Subcutaneous adipose tissue (tissue), 4 donors: ENCODE results near the gene RHOT2. TPM values are rescaled to one million over a fixed set of nuclear protein-coding genes. Genes with fewer than 3 reads are reported as not detected.

ENCODE experiments used
- total RNA-seq, 4 donors: library from RNA; depleted of rRNA; stranded (reverse); fragments of >200 nt; gene quantifications; one replicate each; pipeline ENCODE4 v1.1.0, GENCODE V29; 2016
- TF ChIP-seq, protein P1 (sequence below): fragments of 450-650 bp; IDR thresholded peaks from one replicate; pipeline ENCODE4 v1.5.1; 2016; ENCODE audit warnings: low read depth, mild to moderate bottlenecking, control low read depth, antibody characterized with exemption, moderate library complexity

The RHOT2 gene
- total RNA-seq, 4 donors from 2014 or later: 26.2 to 75.4 (median 37.8) TPM

DNA sequence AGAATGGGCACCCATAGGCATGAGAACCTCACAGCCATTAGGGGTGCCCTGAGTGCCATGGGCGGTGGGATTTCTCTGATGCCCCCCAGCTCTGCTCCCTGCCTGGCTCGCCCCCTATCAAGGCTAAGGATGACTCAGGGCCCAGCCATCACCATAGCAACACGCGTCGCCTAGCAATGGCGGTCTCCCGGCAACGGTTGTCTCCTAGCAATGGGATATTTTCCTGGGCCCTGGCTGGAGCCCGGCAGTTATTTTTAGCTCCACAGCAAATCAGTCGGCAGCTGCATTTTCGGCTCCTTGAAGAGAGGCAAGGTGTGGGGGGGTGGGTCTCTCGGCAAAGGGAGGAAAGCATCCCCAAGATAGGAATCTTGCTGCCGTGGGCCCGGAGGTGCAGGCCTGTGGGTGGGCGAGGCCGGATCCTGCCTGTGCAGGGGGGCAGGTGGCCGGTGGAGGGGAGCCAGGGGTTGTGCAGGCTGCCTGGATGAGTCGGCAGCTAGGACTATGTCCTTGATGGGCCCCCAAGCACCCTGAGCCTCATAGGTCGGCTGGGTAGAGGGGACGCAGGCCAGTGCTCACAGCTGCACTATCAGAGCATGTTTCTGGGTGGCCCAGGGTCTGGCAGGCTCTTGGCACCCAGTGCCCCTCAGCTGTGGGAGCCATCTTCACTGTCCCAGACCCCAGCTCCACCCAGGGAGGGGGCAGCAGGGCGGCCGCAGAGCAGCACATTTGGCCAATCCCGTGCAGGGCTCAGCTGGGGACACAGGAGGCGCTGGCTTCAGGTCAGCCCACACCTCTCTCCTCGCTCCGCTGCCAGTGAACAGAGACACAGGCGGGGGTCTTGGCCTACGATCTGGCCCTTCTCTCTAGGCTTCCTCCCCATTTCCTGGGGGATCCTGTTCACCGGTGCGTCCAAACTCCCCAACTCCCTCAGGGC lies 41.9 kb downstream of the RHOT2 start:
- TF ChIP-seq, protein P1, sequence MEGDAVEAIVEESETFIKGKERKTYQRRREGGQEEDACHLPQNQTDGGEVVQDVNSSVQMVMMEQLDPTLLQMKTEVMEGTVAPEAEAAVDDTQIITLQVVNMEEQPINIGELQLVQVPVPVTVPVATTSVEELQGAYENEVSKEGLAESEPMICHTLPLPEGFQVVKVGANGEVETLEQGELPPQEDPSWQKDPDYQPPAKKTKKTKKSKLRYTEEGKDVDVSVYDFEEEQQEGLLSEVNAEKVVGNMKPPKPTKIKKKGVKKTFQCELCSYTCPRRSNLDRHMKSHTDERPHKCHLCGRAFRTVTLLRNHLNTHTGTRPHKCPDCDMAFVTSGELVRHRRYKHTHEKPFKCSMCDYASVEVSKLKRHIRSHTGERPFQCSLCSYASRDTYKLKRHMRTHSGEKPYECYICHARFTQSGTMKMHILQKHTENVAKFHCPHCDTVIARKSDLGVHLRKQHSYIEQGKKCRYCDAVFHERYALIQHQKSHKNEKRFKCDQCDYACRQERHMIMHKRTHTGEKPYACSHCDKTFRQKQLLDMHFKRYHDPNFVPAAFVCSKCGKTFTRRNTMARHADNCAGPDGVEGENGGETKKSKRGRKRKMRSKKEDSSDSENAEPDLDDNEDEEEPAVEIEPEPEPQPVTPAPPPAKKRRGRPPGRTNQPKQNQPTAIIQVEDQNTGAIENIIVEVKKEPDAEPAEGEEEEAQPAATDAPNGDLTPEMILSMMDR: no peak

DNA sequence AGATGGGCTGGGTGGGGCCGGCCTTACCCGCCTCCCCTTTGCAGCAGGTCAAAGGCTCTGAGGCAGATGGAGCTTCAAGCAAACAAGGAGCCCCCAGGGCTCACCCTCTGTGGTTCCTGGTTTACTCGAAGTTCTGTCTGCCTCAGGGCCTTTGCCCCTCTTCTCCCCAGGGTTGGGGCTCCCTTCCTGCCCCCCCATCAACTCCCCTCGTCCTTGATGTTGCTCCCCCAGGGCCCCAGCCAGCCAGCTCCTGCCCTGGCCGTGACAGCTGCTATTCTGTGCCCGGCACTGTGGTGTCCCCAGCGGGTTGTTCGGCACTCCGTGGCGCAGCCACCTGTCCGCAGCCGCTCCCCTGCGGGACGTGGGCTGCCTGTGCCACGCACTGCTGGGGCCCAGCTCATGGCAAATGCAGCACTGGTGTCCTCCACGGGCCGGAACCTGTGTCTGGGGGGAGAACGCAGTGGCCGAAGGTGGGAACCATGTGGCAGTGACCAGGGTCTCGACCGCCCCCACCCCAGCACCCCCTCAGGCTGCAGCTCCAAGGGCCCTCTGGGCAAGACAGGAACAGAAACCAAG lies 42.7 kb downstream of the RHOT2 start:
- TF ChIP-seq, protein P1: no peak

DNA sequence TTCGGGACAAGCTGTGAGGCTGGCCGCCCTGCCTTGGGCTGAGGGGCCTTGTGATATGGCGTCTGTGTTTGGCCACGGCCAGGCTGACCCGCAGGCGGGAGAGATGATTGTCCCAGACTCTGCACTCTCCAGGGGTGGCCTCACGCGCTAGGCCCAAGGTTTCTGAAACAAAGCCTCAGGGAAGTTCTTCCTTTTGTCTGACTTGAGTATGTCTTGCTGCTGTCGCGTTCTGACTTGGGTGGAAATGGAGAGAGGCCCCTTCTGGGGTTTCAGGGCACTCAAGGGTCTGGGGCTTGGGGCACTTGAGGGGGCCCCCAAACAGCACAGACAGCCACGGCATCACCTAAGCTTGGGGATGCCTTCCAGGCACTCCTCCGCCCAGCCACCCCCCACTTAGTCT lies 43.2 kb downstream of the RHOT2 start:
- TF ChIP-seq, protein P1: no peak

DNA sequence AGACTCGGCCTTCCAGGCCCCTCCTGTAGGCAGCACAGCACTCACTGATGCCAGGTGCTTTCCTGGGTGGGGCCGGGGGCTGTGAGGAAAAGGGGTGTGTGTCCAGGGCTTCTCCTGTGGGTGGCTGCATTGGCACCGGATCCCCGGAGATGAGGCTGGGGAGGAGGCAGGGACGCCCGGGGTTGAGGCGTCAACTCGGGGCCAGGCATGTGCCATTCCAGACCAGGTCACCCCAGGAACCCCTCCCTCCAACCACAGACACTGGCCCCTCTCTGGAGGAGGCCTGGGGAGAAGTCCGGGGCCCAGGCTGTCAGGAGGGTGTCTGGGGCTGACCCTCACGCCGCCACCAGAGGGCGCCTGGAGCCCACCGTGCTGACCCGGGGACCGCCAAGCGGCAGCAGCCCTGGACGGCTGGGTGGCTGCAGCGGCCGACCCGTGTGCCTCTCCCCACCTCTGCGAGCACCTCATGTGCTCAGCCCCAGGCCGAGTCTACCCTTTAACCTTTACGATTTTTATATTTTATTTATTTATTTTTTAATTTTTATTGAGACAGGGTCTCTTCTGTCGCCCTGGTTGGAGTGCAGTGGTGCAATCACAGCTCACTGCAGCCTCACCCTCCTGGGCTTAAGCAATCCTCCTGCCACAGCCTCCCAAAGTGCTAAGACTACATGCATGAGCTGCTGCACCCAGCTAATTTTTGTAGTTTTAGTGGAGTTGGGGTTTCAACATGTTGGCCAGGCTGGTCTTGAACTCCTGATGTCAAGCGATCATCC lies 43.8 kb downstream of the RHOT2 start:
- TF ChIP-seq, protein P1: no peak

DNA sequence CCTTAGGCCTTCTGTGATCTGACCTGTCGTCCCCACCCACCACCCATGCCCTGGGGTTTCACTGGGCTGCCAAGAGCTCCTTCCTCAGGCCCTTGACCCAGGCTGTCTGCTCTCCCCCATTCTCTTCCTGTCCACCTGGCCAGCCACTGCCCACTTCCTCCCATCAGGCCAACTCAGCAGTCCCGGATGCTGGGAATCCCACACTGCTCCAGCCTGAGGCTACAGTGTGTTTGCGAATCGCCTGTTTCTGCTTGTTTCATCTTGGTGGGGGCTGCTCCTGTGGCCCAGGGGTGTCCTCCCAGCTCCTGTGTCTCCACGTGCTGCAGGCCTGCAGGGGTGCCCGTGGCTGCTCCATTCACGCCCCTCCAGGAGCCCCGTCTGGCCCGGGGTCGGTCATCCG lies 46.1 kb downstream of the RHOT2 start:
- TF ChIP-seq, protein P1: no peak

DNA sequence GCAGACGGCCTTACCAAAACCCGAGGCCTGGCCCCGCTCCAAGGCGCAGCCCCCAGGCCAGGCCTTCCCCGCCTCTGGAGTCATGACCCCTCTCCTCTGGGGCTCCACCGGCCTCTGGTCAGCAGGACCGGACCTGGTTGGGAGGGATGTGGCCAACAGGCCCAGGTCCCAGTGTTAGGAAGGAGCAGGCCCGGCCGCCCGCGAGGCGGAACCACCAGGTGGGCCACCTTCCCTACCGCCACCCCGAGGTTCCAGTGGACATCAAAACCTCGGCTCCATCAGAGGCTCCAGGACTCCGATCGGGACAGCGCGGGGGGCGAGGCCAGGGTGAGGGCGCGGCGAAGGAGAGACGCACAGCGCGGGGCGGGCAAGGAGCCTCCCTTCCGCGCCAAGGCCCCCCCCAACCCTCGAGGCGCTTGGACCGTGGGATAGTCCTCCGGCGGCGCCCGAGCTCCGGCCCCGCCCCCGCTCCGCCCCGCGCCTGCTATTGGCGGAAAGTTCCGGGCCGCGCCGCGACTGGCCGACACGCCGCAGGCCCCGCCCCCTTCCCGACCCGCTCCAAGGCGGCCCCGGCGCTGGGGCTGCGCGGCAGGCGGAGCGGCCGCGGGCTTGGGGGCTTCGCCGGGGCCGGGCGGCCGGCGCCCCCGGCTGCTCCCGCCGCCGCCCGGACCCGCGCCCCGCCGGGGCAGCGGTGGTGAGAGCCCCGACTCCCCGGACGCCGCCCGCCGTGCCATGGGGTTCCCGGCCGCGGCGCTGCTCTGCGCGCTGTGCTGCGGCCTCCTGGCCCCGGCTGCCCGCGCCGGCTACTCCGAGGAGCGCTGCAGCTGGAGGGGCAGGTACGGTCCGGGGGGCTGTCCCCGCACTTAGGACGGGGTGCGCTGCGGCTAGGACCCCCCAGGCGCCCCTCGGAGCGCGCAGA lies 46.9 kb downstream of the RHOT2 start, which contains the start of gene METRN:
TSS of gene METRN (plus strand) at position 561 of the 919 bp plus-strand sequence. CDS start at position 733, 172 bp downstream.
- TF ChIP-seq, protein P1: no peak
